H9 (cell line): ENCODE measurements around the gene MTMR3. TPM values are rescaled to one million over a fixed set of nuclear protein-coding genes. Genes with fewer than 3 reads are reported as not detected.
A peak's percentile ranks its signal among the peaks of the same experiment; 100 is the strongest.

ENCODE experiments used
- DNase-seq: peaks from one replicate; pipeline ENCODE4 v3.0.0-alpha.2; 2017
- H2AFZ ChIP-seq: one replicate; pipeline ENCODE4 v1.6.1; 2013; ENCODE audit warnings: mild to moderate bottlenecking, low read length, control low read depth, moderate library complexity
- H2AK5ac ChIP-seq: 2 replicates; pipeline ENCODE4 v1.6.1; 2013; ENCODE audit warnings: low read length, control low read depth, mixed read lengths; ENCODE audit not compliant: insufficient read length
- H2BK120ac ChIP-seq: one replicate; pipeline ENCODE4 v1.6.1; 2013; ENCODE audit warnings: low read depth, mild to moderate bottlenecking, low read length, control low read depth, inconsistent platforms; ENCODE audit not compliant: poor library complexity, severe bottlenecking
- H2BK12ac ChIP-seq: 2 replicates; pipeline ENCODE4 v1.6.1; 2013; ENCODE audit warnings: low read length, control low read depth, mixed read lengths, low read depth; ENCODE audit not compliant: insufficient read length
- H2BK15ac ChIP-seq: 2 replicates; pipeline ENCODE4 v1.6.1; 2013; ENCODE audit warnings: low read depth, low read length, control low read depth
- H2BK20ac ChIP-seq: one replicate; pipeline ENCODE4 v1.6.1; 2013; ENCODE audit warnings: low read depth, mild to moderate bottlenecking, low read length, control low read depth, inconsistent platforms; ENCODE audit not compliant: poor library complexity, severe bottlenecking
- H2BK5ac ChIP-seq: 2 replicates; pipeline ENCODE4 v1.6.1; 2013; ENCODE audit warnings: low read length, control low read depth, mixed read lengths; ENCODE audit not compliant: insufficient read length
- H3K14ac ChIP-seq: 2 replicates; pipeline ENCODE4 v1.6.1; 2013; ENCODE audit warnings: low read length, control low read depth; ENCODE audit not compliant: insufficient read depth
- H3K18ac ChIP-seq: 2 replicates; pipeline ENCODE4 v1.6.1; 2013; ENCODE audit warnings: low read depth, mild to moderate bottlenecking, mixed read lengths, low read length, control low read depth; ENCODE audit not compliant: insufficient read length
- H3K23ac ChIP-seq: 2 replicates; pipeline ENCODE4 v1.6.1; 2013; ENCODE audit warnings: low read length, control low read depth, mixed read lengths, low read depth; ENCODE audit not compliant: insufficient read length
- H3K23me2 ChIP-seq: 2 replicates; pipeline ENCODE4 v1.6.1; 2013; ENCODE audit warnings: low read depth, mild to moderate bottlenecking, mixed read lengths, low read length, control low read depth; ENCODE audit not compliant: insufficient read length, poor library complexity, severe bottlenecking
- H3K27ac ChIP-seq: 2 replicates; pipeline ENCODE4 v1.5.1; 2013; ENCODE audit warnings: low read length, control low read depth, mixed read lengths, low read depth; ENCODE audit not compliant: insufficient read length
- H3K27me3 ChIP-seq: 2 replicates; pipeline ENCODE4 v1.6.1; 2013; ENCODE audit warnings: low read length, control low read depth, inconsistent platforms; ENCODE audit not compliant: insufficient read depth
- H3K4ac ChIP-seq: 2 replicates; pipeline ENCODE4 v1.6.1; 2013; ENCODE audit warnings: low read depth, mild to moderate bottlenecking, control low read depth, inconsistent platforms, low read length, moderate library complexity
- H3K4me1 ChIP-seq: 2 replicates; pipeline ENCODE4 v1.6.1; 2013; ENCODE audit warnings: low read length, control low read depth, inconsistent platforms; ENCODE audit not compliant: insufficient read depth
- H3K4me2 ChIP-seq: 2 replicates; pipeline ENCODE4 v1.6.1; 2013; ENCODE audit warnings: low read length, control low read depth, mixed read lengths; ENCODE audit not compliant: insufficient read length, insufficient read depth
- H3K56ac ChIP-seq: 2 replicates; pipeline ENCODE4 v1.6.1; 2013; ENCODE audit warnings: low read depth, mild to moderate bottlenecking, mixed read lengths, low read length, control low read depth; ENCODE audit not compliant: insufficient read length
- H3K79me1 ChIP-seq: 2 replicates; pipeline ENCODE4 v1.6.1; 2013; ENCODE audit warnings: low read depth, mild to moderate bottlenecking, moderate library complexity, low read length, control low read depth, inconsistent platforms; ENCODE audit not compliant: insufficient read depth, poor library complexity, severe bottlenecking
- H3K79me2 ChIP-seq: 2 replicates; pipeline ENCODE4 v1.6.1; 2013; ENCODE audit warnings: low read length, control low read depth, inconsistent platforms; ENCODE audit not compliant: insufficient read depth
- H3K9ac ChIP-seq: 2 replicates; pipeline ENCODE4 v1.6.1; 2013; ENCODE audit warnings: low read length, control low read depth, mixed read lengths; ENCODE audit not compliant: insufficient read length; ENCODE audit errors: extremely low read depth
- H3K9me3 ChIP-seq: one replicate; pipeline ENCODE4 v1.6.1; 2013; ENCODE audit warnings: low read depth, low read length, inconsistent platforms; ENCODE audit not compliant: control insufficient read depth
- H3T11ph ChIP-seq: one replicate; pipeline ENCODE4 v1.6.1; 2013; ENCODE audit warnings: mild to moderate bottlenecking, low read length, control low read depth, inconsistent platforms
- H4K20me1 ChIP-seq: one replicate; pipeline ENCODE4 v1.6.1; 2013; ENCODE audit not compliant: control insufficient read depth, insufficient read length, insufficient read depth
- H4K5ac ChIP-seq: 2 replicates; pipeline ENCODE4 v1.6.1; 2013; ENCODE audit warnings: low read depth, mild to moderate bottlenecking, mixed read lengths, low read length, control low read depth; ENCODE audit not compliant: insufficient read length
- H4K8ac ChIP-seq: replicated peaks from 2 replicates; pipeline ENCODE4 v1.6.1; 2013; ENCODE audit warnings: low read length, control low read depth, mixed read lengths, low read depth; ENCODE audit not compliant: insufficient read length
- H4K91ac ChIP-seq: 2 replicates; pipeline ENCODE4 v1.6.1; 2013; ENCODE audit warnings: low read depth, mild to moderate bottlenecking, moderate library complexity, mixed read lengths, low read length, control low read depth; ENCODE audit not compliant: insufficient read length
- H3K27ac Mint-ChIP-seq, 3 experiments: 2 replicates in 2 of 3; 3 replicates in 1 of 3; pipeline ENCODE4 v1.8.0; 2020 to 2021; ENCODE audit warnings: mixed read lengths in 3 of 3, mild to moderate bottlenecking in 1 of 3, moderate library complexity in 1 of 3
- H3K27me3 Mint-ChIP-seq: 2 replicates; pipeline ENCODE4 v1.8.0; 2021; ENCODE audit warnings: low read depth, mild to moderate bottlenecking, moderate library complexity, mixed read lengths
- H3K36me3 Mint-ChIP-seq, 3 experiments: 2 replicates in 2 of 3; 3 replicates in 1 of 3; pipeline ENCODE4 v1.8.0; 2020 to 2021; ENCODE audit warnings: low read depth in 3 of 3, mixed read lengths in 3 of 3; ENCODE audit not compliant: insufficient read depth in 1 of 3
- H3K4me1 Mint-ChIP-seq, 2 experiments: 2 replicates each; pipeline ENCODE4 v1.8.0; 2020; ENCODE audit warnings: mixed read lengths in 2 of 2
- H3K4me3 Mint-ChIP-seq, 2 experiments: 2 replicates in 1 of 2; 3 replicates in 1 of 2; pipeline ENCODE4 v1.8.0; 2020 to 2021; ENCODE audit warnings: mild to moderate bottlenecking in 2 of 2, mixed read lengths in 2 of 2, moderate library complexity in 1 of 2
- H3K9me3 Mint-ChIP-seq, 2 experiments: 2 replicates in 1 of 2; 3 replicates in 1 of 2; pipeline ENCODE4 v1.8.0; 2020; ENCODE audit warnings: mild to moderate bottlenecking in 2 of 2, mixed read lengths in 2 of 2, moderate library complexity in 1 of 2
- CTCF ChIP-seq: fragments of 200-600 bp; sonication (generic); conservative IDR thresholded peaks from 3 replicates; pipeline ENCODE4 v1.8.0; 2021; ENCODE audit warnings: antibody characterized with exemption, mild to moderate bottlenecking
- WGBS: extraction: QIAGEN DNeasy Blood & Tissue Kit; methylation state at CpG from one replicate; pipeline ENCODE4 v1.1.7; 2013; ENCODE audit warnings: missing lambda C conversion rate, low lambda C conversion rate, mixed read lengths; ENCODE audit not compliant: insufficient read length; ENCODE audit errors: extremely low coverage; 5-methylcytosine and 5-hydroxymethylcytosine counted together
- total RNA-seq: library from RNA; stranded (reverse); gene quantifications from 2 replicates; pipeline ENCODE4 v1.2.1, GENCODE V29; 2021

Gene MTMR3
- total RNA-seq, 1 experiment from 2014 or later, result 19.8 TPM

- Histone ChIP-seq H3K9me3 (no peaks in the 10 kb centered on the region), H2BK5ac (no peak overlapping the region), H4K8ac (no peak overlapping the region), H4K5ac (no peak overlapping the region), H2BK12ac (no peak overlapping the region), H3K79me1 (no peaks in the 10 kb centered on the region), H3K14ac (no peak overlapping the region), H2BK120ac (no peak overlapping the region), H3K4me1 (peaks cover 2% of the 10 kb centered on the region; the same call in 1 of the 2 replicates), H3K56ac (no peak overlapping the region), H3K18ac (no peak overlapping the region), H3K79me2 (no peaks in the 10 kb centered on the region), H3K27ac (no peak overlapping the region), H2BK20ac (no peak overlapping the region), H3K4me2 (no peak overlapping the region), H3K23ac (no peak overlapping the region), H2AK5ac (no peak overlapping the region), H3K9ac (no peak overlapping the region), H3K4ac (no peak overlapping the region), H4K20me1 (peaks cover 3% of the 10 kb centered on the region), H2BK15ac (no peak overlapping the region), H3K27me3 (no peaks in the 10 kb centered on the region), H4K91ac (no peak overlapping the region), H2AFZ (no peak overlapping the region), H3K23me2 (no peaks in the 10 kb centered on the region), H3T11ph (no peak overlapping the region)
- no CpG with 5 or more reads among the region's 2 CpGs for WGBS
- H3K36me3 Mint-ChIP-seq, result peaks cover 0 to 27% (median 18%) of the 10 kb centered on the region in 3 experiments; a peak in 6 of 7 replicates
- no peaks in the 10 kb centered on the region for H3K9me3 Mint-ChIP-seq
- TF ChIP-seq CTCF, result no peak
- H3K4me1 Mint-ChIP-seq, result peaks cover 43 to 45% of the 10 kb centered on the region in 2 experiments
- no peak overlapping the region for H3K4me3 Mint-ChIP-seq
- DNase-seq, result no peak
- H3K27ac Mint-ChIP-seq, result 0 out of 7 replicates have a peak overlapping the region, but pooled peaks of 1 of the 3 experiments have one; percentile 12
- H3K27me3 Mint-ChIP-seq, result no peaks in the 10 kb centered on the region
Measured at GRCh38 chr22:29988719-29989118, 105.7 kb downstream of the MTMR3 start.
